HepG2 (cell line): ENCODE data around the gene ELF1. TPM values are rescaled to one million over a fixed set of nuclear protein-coding genes. Genes with fewer than 3 reads are reported as not detected.
A peak's percentile ranks its signal among the peaks of the same experiment; 100 is the strongest.

Source experiments
- DMTF1 ChIP-seq: sonication (generic); formaldehyde crosslinking; IDR thresholded peaks from 2 replicates; pipeline ENCODE4 v1.4.0; 2020; ENCODE audit warnings: mild to moderate bottlenecking, missing genetic modification reagents
- FOXP1 ChIP-seq, 2 experiments: fragments of 450-650 bp in 1 of 2; IDR thresholded peaks; 2 replicates each; pipeline ENCODE4 v1.6.1; 2017 to 2018; ENCODE audit warnings: antibody characterized with exemption in 1 of 2
- HCFC1 ChIP-seq: fragments of 150-350 bp; IDR thresholded peaks from 2 replicates; pipeline ENCODE4 v1.6.1; 2014; ENCODE audit warnings: low read depth, low read length
- MAX ChIP-seq: IDR thresholded peaks from 2 replicates; pipeline ENCODE4 v1.6.1; 2012; ENCODE audit warnings: inconsistent platforms
- NBN ChIP-seq: fragments of 450-650 bp; conservative IDR thresholded peaks from 2 replicates; pipeline ENCODE4 v1.6.1; 2017
- NFE2 ChIP-seq: sonication (generic); formaldehyde crosslinking; IDR thresholded peaks from 2 replicates; pipeline ENCODE4 v1.4.0; 2020; ENCODE audit warnings: missing genetic modification reagents
- ONECUT2 ChIP-seq: sonication (generic); formaldehyde crosslinking; IDR thresholded peaks from 2 replicates; pipeline ENCODE4 v1.4.0; 2020; ENCODE audit warnings: missing genetic modification reagents
- RARG ChIP-seq: sonication (generic); formaldehyde crosslinking; IDR thresholded peaks from 2 replicates; pipeline ENCODE4 v1.4.0; 2020; ENCODE audit warnings: low read depth, mild to moderate bottlenecking, missing genetic modification reagents
- SKIL ChIP-seq: sonication (generic); formaldehyde crosslinking; IDR thresholded peaks from 2 replicates; pipeline ENCODE4 v1.8.0; 2022; ENCODE audit warnings: missing genetic modification reagents, mild to moderate bottlenecking, moderate library complexity, borderline replicate concordance
- STAT5B ChIP-seq: sonication (generic); formaldehyde crosslinking; IDR thresholded peaks from 2 replicates; pipeline ENCODE4 v1.4.0; 2020; ENCODE audit warnings: missing genetic modification reagents
- TEAD2 ChIP-seq: sonication (generic); formaldehyde crosslinking; IDR thresholded peaks from 2 replicates; pipeline ENCODE4 v1.9.0; 2021; ENCODE audit warnings: missing genetic modification reagents
- TGIF2 ChIP-seq: IDR thresholded peaks from 2 replicates; pipeline ENCODE4 v1.6.1; 2016; ENCODE audit warnings: control low read depth, missing compliant biosample characterization
- ZBED4 ChIP-seq: sonication (generic); formaldehyde crosslinking; IDR thresholded peaks from 2 replicates; pipeline ENCODE4 v1.4.0; 2020; ENCODE audit warnings: missing genetic modification reagents, borderline replicate concordance
- ZFX ChIP-seq: sonication (generic); formaldehyde crosslinking; IDR thresholded peaks from 2 replicates; pipeline ENCODE4 v1.4.0; 2020; ENCODE audit warnings: mild to moderate bottlenecking, low read depth, missing genetic modification reagents, moderate library complexity
- ZNF503 ChIP-seq: sonication (generic); formaldehyde crosslinking; IDR thresholded peaks from 2 replicates; pipeline ENCODE4 v1.4.0; 2020; ENCODE audit warnings: missing genetic modification reagents
- ZNF530 ChIP-seq: sonication (generic); formaldehyde crosslinking; IDR thresholded peaks from 2 replicates; pipeline ENCODE4 v1.5.0; 2020; ENCODE audit warnings: low read depth, mild to moderate bottlenecking, missing genetic modification reagents
- ZNF558 ChIP-seq: sonication (generic); formaldehyde crosslinking; IDR thresholded peaks from 2 replicates; pipeline ENCODE4 v1.9.0; 2022; ENCODE audit warnings: mild to moderate bottlenecking, missing genetic modification reagents, borderline replicate concordance
- ZSCAN21 ChIP-seq: sonication (generic); formaldehyde crosslinking; IDR thresholded peaks from 2 replicates; pipeline ENCODE4 v1.8.0; 2022; ENCODE audit warnings: mild to moderate bottlenecking, missing genetic modification reagents, moderate library complexity, borderline replicate concordance
- ZSCAN5A ChIP-seq: sonication (generic); formaldehyde crosslinking; IDR thresholded peaks from 2 replicates; pipeline ENCODE4 v1.8.0; 2022; ENCODE audit warnings: mild to moderate bottlenecking, missing genetic modification reagents, borderline replicate concordance
- polyA plus RNA-seq, 8 experiments: library from polyadenylated mRNA; depleted of rRNA in 3 of 8; stranded (reverse) in 7 of 8; unstranded in 1 of 8; fragments of >200 nt; fragmentation: Illumina TruSeq in 4 of 8; extraction: Trizol in 4 of 8; gene quantifications; 2 replicates each; pipeline versions ENCODE4 v1.2.1 to v1.2.3, GENCODE V29; 2011 to 2016; ENCODE audit warnings: low read depth in 4 of 8, missing spikeins in 1 of 8, mixed read lengths in 1 of 8; ENCODE audit not compliant: insufficient read depth in 1 of 8
- total RNA-seq, 5 experiments: library from RNA; depleted of rRNA; stranded (reverse); fragments of >200 nt; fragmentation: Illumina TruSeq; extraction: Trizol; gene quantifications; 2 replicates each; pipeline ENCODE4 v1.2.3, GENCODE V29; 2016; ENCODE audit warnings: low read depth in 1 of 5

Gene ELF1
- total and polyA plus RNA-seq, 2 of the 13 experiments (the other 11 are each of a cell fraction or from before 2014, with no cell fraction given) = 24.6 to 71.5 TPM

GRCh38 chr13:41001695-41002094 lies 17.4 kb downstream of the ELF1 start (continued):
- TF ChIP-seq NBN (no peak), RARG (CRISPR knock-in tag) (no peak), SKIL (peak; percentile 14; the same call in 1 of the 2 replicates), DMTF1 (CRISPR knock-in tag) (no peak), FOXP1 (IDR thresholded peaks at IDR 0.05) (no peak), FOXP1 (CRISPR knock-in tag; IDR thresholded peaks at IDR 0.05) (peak; percentile 46; the same call in 1 of the 2 replicates), ZSCAN21 (CRISPR knock-in tag) (no peak), ONECUT2 (peak; percentile 69), MAX (0 out of 2 replicates have a peak, but pooled peaks have one; percentile 17), ZFX (CRISPR knock-in tag) (no peak), TEAD2 (no peak), ZNF530 (CRISPR knock-in tag) (no peak), ZNF558 (CRISPR knock-in tag) (no peak), STAT5B (CRISPR knock-in tag) (no peak), NFE2 (CRISPR knock-in tag) (no peak), TGIF2 (CRISPR knock-in tag) (no peak), ZNF503 (peak; percentile 38; the same call in 1 of the 2 replicates), HCFC1 (no peak), ZBED4 (CRISPR knock-in tag) (no peak), ZSCAN5A (CRISPR knock-in tag) (no peak)
